ENCODE results near the gene EIF4H. TPM values are rescaled to one million over a fixed set of nuclear protein-coding genes. Genes with fewer than 3 reads are reported as not detected.
"Not testable (repeated sequence)": the region's sequence is repeated elsewhere in the genome, so short reads cannot be mapped to it uniquely, and the experiment has no call there.

EIF4H gene
- total RNA-seq, 1 experiment from 2014 or later: 384 TPM

GRCh38 chr7:74224511-74224832 lies 50.3 kb downstream of the EIF4H start:
- Histone ChIP-seq H3K9me2 (ENCODE audit: insufficient read depth) (no peaks in the 10 kb centered on the region), H3K79me2 (ENCODE audit: insufficient read depth, low read length) (no peaks in the 10 kb centered on the region), H3K36me3 (ENCODE audit: control insufficient read depth in 1 of 2, insufficient read depth in 2 of 2, low read length in 2 of 2) (peaks cover 2 to 7% of the 10 kb centered on the region in 2 experiments; a peak in 2 of 4 replicates), H2AFZ (ENCODE audit: low read depth, low read length, poor library complexity, severe bottlenecking) (no peak overlapping the region), H4K20me1 (ENCODE audit: insufficient read depth) (no peaks in the 10 kb centered on the region), H3K27ac (ENCODE audit: low read depth, low read length) (no peak overlapping the region), H3K4me1 (ENCODE audit: control insufficient read depth in 1 of 2, insufficient read depth in 2 of 2, low read length in 2 of 2) (peaks cover 3 to 18% of the 10 kb centered on the region in 2 experiments; a peak in 3 of 4 replicates), H3K9me3 (ENCODE audit: control insufficient read depth in 1 of 2, insufficient read depth in 1 of 2, low read depth in 1 of 2, low read length in 2 of 2) (no peaks in the 10 kb centered on the region), H3K27me3 (ENCODE audit: insufficient read depth, low read length) (no peaks in the 10 kb centered on the region), H3K9ac (ENCODE audit: low read length) (no peak overlapping the region), H3K4me2 (ENCODE audit: low read length) (no peak overlapping the region), H3K4me3 (replicated peaks in 1 of 2; ENCODE audit: low read depth in 1 of 2, low read length in 2 of 2) (no peak overlapping the region)
- ChIA-PET CTCF (no interaction called here), RAD21 (ENCODE audit: low non-redundant PET in 1 of 2, low total read pairs in 2 of 2, uncharacterized antibody in 2 of 2, unreplicated experiment in 2 of 2) (no interaction called here), POLR2A (no interaction called here)
- ATAC-seq (no peak), DNase-seq (ENCODE audit: low read depth, low spot score) (no peak)
- TF ChIP-seq CBX3 (IDR thresholded peaks at IDR 0.05; ENCODE audit: low read depth) (no peak), ATF3 (IDR thresholded peaks at IDR 0.05) (no peak), ZNF274 (IDR thresholded peaks at IDR 0.05; ENCODE audit: low read depth, low read length) (no peak), TCF7L2 (IDR thresholded peaks at IDR 0.05; ENCODE audit: borderline replicate concordance, extremely low read depth, insufficient read depth, insufficient read length) (no peak), ELF1 (IDR thresholded peaks at IDR 0.05; ENCODE audit: borderline replicate concordance, low read depth) (no peak), SP1 (IDR thresholded peaks at IDR 0.05; ENCODE audit: low read depth) (no peak), CTCF (IDR thresholded peaks at IDR 0.05 in 2 of 3, conservative IDR thresholded peaks at IDR 0.05 in 1 of 3; ENCODE audit: borderline replicate concordance in 1 of 3, insufficient read depth in 1 of 3, low read depth in 2 of 3, low read length in 2 of 3) (no peak), JUND (IDR thresholded peaks at IDR 0.05) (no peak), SIN3A (IDR thresholded peaks at IDR 0.05; ENCODE audit: low read depth) (no peak), EZH2 (IDR thresholded peaks at IDR 0.05) (no peak), RAD21 (IDR thresholded peaks at IDR 0.05; ENCODE audit: low read depth) (no peak), EZH2phosphoT487 (IDR thresholded peaks at IDR 0.05; ENCODE audit: borderline replicate concordance) (no peak), POLR2AphosphoS5 (IDR thresholded peaks at IDR 0.05; ENCODE audit: low read depth, low read length) (no peak), EGR1 (IDR thresholded peaks at IDR 0.05; ENCODE audit: low read depth) (no peak), REST (IDR thresholded peaks at IDR 0.05; ENCODE audit: low read depth) (no peak)
- TF ChIP-seq, protein P1, sequence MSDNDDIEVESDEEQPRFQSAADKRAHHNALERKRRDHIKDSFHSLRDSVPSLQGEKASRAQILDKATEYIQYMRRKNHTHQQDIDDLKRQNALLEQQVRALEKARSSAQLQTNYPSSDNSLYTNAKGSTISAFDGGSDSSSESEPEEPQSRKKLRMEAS (IDR thresholded peaks at IDR 0.05): no peak
- no TSS peak for BruUV-seq (replicated peaks)
- intact Hi-C loops (cut with micrococcal nuclease): no loop called here

- POLR2A ChIA-PET; CTCF ChIA-PET; H3K9me3 ChIP-seq (ENCODE audit: control insufficient read depth in 1 of 2, insufficient read depth in 1 of 2, low read depth in 1 of 2, low read length in 2 of 2); H4K20me1 ChIP-seq (ENCODE audit: insufficient read depth); ATAC-seq; H3K79me2 ChIP-seq (ENCODE audit: insufficient read depth, low read length); H2AFZ ChIP-seq (ENCODE audit: low read depth, low read length, poor library complexity, severe bottlenecking); intact Hi-C loops (cut with micrococcal nuclease); H3K9ac ChIP-seq (ENCODE audit: low read length); H3K4me2 ChIP-seq (ENCODE audit: low read length); H3K27me3 ChIP-seq (ENCODE audit: insufficient read depth, low read length); BruUV-seq (replicated peaks); H3K27ac ChIP-seq (ENCODE audit: low read depth, low read length); H3K9me2 ChIP-seq (ENCODE audit: insufficient read depth); H3K4me3 ChIP-seq (replicated peaks in 1 of 2; ENCODE audit: low read depth in 1 of 2, low read length in 2 of 2); H3K36me3 ChIP-seq (ENCODE audit: control insufficient read depth in 1 of 2, insufficient read depth in 2 of 2, low read length in 2 of 2); DNase-seq (ENCODE audit: low read depth, low spot score); RAD21 ChIA-PET (ENCODE audit: low non-redundant PET in 1 of 2, low total read pairs in 2 of 2, uncharacterized antibody in 2 of 2, unreplicated experiment in 2 of 2): not testable (repeated sequence)
- H3K4me1 ChIP-seq (ENCODE audit: control insufficient read depth in 1 of 2, insufficient read depth in 2 of 2, low read length in 2 of 2): peaks cover 3 to 17% of the 10 kb centered on the region in 2 experiments; a peak in 3 of 4 replicates
These were observed 50.8 kb downstream of the EIF4H start for GRCh38 chr7:74224907-74225306.

Data from HCT116 (cell line).